ENCODE data around the gene REL.

GRCh38 chr2:60867007-60867406, 14.4 kb upstream of the REL start:
- TF ChIP-seq KDM1A (IDR thresholded peaks at IDR 0.05) (no peak), CEBPB (tag; IDR thresholded peaks at IDR 0.05) (no peak), MAFK (IDR thresholded peaks at IDR 0.05; ENCODE audit: low read length) (no peak), ZNF561 (CRISPR knock-in tag; conservative IDR thresholded peaks at IDR 0.05) (no peak), SMC3 (conservative IDR thresholded peaks at IDR 0.05; ENCODE audit: insufficient read depth, low read depth, low read length) (no peak)
- TF ChIP-seq, protein P1, sequence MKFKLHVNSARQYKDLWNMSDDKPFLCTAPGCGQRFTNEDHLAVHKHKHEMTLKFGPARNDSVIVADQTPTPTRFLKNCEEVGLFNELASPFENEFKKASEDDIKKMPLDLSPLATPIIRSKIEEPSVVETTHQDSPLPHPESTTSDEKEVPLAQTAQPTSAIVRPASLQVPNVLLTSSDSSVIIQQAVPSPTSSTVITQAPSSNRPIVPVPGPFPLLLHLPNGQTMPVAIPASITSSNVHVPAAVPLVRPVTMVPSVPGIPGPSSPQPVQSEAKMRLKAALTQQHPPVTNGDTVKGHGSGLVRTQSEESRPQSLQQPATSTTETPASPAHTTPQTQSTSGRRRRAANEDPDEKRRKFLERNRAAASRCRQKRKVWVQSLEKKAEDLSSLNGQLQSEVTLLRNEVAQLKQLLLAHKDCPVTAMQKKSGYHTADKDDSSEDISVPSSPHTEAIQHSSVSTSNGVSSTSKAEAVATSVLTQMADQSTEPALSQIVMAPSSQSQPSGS (CRISPR knock-in tag; IDR thresholded peaks at IDR 0.05), result no peak
- TF ChIP-seq, protein P2, sequence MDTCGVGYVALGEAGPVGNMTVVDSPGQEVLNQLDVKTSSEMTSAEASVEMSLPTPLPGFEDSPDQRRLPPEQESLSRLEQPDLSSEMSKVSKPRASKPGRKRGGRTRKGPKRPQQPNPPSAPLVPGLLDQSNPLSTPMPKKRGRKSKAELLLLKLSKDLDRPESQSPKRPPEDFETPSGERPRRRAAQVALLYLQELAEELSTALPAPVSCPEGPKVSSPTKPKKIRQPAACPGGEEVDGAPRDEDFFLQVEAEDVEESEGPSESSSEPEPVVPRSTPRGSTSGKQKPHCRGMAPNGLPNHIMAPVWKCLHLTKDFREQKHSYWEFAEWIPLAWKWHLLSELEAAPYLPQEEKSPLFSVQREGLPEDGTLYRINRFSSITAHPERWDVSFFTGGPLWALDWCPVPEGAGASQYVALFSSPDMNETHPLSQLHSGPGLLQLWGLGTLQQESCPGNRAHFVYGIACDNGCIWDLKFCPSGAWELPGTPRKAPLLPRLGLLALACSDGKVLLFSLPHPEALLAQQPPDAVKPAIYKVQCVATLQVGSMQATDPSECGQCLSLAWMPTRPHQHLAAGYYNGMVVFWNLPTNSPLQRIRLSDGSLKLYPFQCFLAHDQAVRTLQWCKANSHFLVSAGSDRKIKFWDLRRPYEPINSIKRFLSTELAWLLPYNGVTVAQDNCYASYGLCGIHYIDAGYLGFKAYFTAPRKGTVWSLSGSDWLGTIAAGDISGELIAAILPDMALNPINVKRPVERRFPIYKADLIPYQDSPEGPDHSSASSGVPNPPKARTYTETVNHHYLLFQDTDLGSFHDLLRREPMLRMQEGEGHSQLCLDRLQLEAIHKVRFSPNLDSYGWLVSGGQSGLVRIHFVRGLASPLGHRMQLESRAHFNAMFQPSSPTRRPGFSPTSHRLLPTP (IDR thresholded peaks at IDR 0.05; ENCODE audit: borderline replicate concordance, extremely low read depth, insufficient read length), result no peak
